GM21619 (cell line): ENCODE measurements around the gene AKR1C3.
"Not testable (repeated sequence)": the region's sequence is repeated elsewhere in the genome, so short reads cannot be mapped to it uniquely, and the experiment has no call there.

ENCODE experiments used
- ATAC-seq: cut with Tn5 transposase; IDR thresholded peaks from one replicate; pipeline ENCODE4 v1.9.1; 2021; ENCODE audit not compliant: unreplicated experiment

Gene AKR1C3

DNA sequence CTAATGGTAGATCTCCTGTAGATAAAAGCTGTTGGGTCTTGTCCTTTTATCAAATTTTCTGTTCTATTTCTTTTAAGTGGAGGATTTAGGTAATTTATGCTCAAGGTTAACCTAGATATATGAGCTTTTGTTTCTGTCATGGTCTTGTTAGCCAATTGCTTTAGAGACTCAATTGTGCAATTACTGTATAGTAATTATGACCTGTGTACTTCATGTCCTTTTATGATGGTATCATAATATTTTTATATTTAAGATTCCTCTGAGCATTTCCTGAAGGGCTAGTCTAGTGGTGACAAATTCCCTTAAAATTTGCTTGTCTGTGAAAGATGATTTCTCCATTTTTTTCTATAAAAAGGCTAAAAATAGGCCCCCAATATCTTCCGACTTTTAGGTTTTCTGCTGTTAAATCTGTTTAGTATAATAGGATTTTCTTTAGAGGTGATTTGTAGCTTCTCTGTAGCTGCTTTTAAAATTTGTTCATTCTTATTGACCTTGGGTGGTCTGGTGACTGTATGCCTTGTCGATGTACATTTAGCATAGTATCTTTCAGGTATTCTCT lies 5.4 kb upstream of the AKR1C3 start:
- no peak for ATAC-seq

DNA sequence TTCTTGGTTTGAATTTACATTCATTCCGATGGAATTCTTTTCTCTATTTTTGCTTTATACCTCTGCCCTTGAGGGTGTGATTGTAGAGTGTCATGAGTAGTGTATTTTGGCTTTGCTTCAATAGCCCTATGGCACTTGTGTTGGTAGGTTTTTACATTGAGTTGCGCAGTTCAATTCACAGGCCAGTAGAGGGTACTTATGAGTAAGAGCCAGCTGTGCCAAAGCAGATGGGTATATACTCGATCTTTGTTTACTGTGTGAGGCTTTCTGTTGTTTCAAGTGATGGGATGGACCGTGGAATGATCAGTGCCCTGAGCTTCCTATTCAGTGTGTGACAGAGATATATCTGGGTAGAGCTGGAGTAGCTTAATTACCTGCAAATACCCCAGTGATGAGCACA lies 4.3 kb upstream of the AKR1C3 start:
- ATAC-seq: no peak

DNA sequence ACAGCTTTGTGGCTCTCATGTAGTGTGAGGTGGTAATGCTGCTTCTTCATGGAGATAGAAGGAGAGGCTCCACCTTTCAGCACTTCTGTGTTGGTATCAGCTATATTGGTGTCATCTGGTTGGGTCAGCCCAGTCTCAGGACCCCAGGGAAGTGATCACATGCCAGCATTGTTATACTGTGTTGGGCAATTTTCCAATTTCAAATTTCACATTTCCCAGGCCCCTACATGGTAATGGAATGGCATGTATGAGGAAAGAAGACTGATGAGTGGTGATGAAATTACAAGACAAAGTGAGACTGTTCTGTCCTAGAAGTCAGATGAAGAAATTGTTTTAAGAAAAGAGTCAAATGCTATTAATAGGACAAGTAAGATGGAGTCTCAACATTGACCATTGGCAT lies 3.7 kb upstream of the AKR1C3 start:
- ATAC-seq: no peak

DNA sequence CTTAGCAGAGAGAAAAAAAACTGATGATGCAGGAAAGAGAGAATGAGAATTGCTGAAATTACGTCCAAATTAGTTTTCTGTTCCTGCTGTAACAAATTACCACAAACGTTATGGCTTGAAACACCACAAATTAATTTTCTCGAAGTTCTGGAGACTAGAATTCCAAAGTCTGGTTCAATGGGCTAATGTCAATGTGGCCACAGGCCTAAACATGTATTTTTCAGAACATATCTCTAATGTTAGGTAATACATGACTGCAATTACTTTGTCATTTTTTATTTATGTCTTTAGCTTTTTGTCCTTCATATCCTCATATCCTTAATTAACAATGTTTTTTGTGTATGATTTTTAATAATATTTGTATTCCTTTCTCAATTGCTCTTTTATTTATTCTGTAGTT lies 3.0 kb upstream of the AKR1C3 start:
- no peak for ATAC-seq

DNA sequence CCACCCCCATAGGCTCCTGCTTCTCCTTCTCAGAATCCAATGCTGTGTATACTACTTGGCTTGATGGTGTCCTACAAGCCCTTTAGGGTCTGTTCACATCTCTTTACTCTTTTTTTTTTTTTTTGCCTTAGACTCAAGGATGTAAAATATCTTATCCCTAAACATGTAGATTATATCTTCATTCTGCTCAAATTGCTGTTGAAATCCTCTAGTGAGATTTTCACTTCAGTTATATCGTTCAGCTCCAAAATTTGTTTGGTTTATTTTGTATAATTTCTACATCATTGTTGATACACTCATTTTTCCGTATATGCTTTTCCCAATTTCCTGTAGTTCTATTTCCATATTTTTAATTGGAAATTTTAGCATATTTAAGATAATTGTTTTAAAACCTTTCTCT lies 1.8 kb upstream of the AKR1C3 start:
- no peak for ATAC-seq

DNA sequence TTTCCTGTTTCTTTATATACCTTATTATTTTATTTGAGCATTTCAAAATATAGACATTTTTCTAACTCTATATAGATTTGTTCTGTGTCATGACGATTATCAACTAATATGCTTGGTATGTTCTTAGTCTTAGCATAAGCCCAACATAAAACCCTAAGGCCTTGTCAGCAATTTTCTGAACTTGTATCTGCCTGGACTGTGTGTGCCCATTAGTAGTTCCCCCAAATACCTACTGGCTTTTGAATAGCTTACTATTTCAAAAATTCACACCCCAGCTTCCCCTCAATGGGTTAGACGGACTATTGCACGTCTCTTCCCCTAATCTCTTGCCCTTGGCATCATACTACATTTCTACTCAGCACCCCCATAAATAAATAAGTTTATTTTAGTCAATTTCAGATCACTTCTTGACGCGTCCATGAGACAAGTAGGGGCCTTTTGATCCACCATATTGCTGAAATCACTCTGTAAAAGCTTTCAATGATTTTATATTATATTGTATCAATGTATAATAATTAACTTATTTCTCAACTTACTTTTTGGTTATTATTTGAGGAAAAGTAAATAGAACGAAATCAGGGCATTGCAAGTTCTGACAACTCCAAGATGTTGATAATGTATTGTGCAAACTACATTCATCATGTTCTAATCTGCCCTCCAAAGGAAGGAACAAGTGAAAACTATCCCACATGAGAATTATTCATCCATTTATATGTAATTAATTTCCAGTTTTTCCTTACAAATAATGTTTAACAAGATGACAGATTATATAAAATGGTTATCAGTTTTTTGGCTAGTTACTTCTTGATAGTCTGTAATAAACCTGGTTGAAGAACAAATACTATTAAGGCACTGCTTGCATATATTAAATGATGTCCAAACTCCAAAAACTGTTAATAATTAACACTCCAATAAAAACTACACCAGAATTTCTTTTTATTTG lies 1.1 kb upstream of the AKR1C3 start:
- ATAC-seq: no peak

DNA sequence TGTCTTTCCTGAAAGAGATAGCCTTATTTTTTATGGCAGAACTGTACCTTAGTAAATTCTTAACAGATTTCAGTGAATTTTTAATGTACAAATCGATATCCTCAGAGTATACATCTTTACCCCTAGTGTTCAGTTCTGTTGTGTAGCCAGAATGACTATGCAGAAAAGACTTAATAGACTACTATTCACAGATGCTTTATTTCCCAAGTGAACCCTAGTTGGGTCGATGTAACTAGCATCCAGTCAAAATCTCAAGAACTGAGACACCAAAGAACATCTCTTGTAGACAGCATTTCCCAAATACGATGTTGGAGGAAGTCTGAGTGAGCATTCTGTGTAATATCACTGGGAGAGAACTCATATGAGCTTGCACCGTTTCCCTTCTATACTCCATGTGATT lies 1.5 kb downstream of the AKR1C3 start:
- ATAC-seq: no peak

DNA sequence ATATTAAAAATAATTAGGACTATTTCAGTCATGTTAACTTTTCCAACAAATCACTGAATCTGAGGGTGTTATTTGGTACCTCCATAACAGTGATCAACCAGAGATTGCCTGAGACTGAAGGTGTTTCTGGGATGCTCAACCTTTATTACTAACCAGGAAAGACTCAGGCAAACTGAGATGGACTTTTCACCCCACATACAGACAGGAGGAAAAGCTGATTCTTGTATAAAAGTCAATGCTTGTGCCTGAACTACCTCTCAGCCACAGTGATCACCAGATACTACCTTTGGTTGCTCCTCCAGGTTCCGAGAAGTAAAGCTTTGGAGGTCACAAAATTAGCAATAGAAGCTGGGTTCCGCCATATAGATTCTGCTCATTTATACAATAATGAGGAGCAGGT lies 1.9 kb downstream of the AKR1C3 start:
- ATAC-seq: no peak

DNA sequence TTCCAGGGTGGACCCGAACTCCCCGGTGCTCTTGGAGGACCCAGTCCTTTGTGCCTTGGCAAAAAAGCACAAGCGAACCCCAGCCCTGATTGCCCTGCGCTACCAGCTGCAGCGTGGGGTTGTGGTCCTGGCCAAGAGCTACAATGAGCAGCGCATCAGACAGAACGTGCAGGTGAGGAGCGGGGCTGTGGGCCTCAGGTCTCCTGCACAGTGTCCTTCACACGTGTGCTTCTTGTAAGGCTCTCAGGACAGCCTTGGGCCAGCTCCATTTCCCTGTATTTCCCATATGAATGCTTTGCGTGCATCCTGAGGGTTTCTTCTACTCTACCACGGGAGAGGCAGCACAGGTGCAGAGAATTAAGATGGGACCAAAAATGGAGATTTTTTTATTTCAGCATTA lies 8.3 kb downstream of the AKR1C3 start:
- ATAC-seq: not testable (repeated sequence)

DNA sequence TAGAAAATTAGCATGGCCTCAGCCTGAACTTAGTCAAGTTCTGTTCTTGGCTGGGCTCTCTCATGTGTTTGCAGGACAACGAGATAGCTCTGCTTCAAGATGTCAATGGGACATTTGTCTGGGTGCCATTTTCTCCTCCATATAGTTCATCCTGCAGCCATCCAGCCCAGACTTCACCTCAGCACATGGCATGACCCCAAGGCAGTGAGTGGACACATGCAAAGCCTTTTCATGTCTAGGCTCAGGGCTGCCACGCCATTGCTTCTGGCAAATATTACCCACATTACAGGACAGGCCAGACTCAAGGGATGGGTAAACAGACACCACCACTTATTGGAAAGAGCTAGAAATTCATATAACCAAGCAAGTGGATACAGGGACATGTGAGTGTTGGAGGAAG lies 9.3 kb downstream of the AKR1C3 start:
- no peak for ATAC-seq

DNA sequence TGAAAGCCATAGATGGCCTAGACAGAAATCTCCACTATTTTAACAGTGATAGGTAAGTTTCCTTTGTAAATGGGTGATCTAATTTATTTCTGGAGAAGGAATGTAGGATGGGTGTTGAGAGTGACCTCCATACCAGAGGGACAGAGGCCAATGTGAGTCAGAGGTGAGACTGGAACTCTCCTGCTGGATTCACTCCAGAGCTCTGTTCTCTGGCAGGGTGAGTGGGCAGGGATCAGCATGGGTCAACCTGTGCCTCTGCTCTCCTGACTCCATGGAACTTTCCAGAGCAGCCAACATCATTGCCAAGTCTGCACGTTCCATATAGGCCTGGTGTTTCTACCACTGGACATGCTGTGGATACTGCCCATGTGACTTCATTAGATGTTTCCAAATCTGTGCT lies 11.4 kb downstream of the AKR1C3 start:
- ATAC-seq: no peak

DNA sequence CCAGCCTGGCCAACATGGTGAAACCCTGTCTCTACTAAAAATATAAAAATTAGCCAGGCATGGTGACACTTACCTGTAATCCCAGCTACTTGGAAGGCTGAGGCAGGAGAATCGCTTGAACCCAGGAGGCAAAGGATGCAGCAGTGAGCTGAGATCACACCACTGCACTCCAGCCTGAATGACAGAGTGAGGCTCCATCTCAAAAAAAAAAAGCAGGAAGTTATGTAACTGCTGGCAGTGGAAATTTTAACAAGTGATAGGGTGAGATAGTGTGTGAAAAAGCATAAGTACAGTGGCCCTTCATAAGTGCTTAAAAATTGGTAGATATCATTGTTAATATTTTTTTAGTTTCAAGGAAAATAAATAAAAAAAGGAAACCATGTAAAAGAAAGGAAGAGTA lies 12.3 kb downstream of the AKR1C3 start:
- no peak for ATAC-seq

DNA sequence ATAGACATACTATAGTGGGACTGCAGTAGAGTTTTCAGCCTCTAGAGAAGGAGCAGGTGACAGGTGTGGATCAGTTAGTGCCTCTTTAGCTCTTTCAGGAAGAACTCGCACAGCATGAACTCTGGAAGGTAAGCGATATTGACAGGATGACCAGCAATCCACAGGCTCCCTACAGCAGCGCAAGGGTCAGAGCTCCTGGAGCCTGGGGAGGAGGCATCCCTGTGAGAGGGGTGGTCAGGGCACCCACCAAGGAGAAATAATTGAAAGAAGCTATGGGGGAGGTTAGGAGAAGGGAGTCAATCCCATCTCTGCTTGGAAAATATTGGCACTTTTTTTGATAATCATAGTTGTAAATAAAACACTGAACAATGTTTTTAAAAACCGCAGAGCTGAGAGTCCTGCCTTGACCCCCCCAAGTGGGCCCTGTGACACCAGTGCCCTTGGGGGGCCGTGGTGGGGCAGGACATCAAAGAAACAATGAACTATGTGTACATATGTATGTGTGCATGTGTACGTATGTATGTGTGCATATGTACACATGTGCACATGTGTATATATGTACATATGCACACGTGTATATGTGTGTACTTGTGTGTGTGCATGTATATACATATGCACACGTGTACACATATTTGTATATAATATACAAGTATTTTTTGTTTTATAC lies 13.8 kb downstream of the AKR1C3 start:
- ATAC-seq: no peak

DNA sequence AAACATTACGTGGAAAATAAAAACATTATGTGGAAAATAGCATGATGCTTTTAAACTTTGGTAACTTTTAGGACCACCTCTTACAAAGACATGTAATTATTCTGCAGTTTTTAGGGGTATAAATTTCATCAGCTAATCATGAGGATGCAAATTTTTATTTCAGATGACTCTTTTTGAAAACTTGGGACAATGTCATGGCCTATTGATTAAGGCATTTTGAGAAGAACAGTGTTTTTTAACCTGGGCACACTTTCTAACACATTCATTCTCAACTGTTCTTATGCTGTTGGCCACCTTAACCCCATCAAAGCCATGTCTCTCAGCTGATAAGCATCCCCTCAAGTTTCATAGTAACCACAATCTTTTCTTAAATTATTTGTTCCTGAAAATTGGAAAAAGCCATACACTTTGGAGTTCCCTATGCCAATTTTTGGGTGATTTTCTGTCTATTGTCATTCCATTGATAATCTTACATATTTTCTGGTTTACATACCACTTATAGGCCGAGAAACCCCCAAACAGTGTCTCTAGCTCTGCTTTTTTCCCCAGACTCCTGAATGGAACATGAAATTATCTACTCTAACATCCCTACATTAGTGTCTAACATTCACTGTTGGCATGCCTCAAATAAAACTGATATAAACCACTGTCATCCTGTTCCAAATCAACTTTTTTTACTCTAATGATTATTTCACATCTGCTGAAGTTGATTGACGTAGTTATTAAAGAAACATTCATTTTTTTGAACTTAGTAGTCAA lies 14.6 kb downstream of the AKR1C3 start:
- ATAC-seq: no peak

DNA sequence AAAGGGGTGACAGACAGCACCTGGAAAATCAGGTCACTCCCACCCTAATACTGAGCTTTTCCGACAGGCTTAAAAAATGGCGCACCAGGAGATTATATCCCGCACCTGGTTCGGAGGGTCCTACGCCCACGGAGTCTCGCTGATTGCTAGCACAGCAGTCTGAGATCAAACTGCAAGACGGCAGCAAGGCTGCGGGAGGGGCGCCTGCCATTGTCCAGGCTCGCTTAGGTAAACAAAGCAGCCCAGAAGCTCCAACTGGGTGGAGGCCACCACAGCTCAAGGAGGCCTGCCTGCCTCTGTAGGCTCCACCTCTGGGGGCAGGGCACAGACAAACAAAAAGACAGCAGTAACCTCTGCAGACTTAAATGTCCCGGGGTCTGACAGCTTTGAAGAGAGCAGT lies 15.6 kb downstream of the AKR1C3 start:
- not testable (repeated sequence) for ATAC-seq

DNA sequence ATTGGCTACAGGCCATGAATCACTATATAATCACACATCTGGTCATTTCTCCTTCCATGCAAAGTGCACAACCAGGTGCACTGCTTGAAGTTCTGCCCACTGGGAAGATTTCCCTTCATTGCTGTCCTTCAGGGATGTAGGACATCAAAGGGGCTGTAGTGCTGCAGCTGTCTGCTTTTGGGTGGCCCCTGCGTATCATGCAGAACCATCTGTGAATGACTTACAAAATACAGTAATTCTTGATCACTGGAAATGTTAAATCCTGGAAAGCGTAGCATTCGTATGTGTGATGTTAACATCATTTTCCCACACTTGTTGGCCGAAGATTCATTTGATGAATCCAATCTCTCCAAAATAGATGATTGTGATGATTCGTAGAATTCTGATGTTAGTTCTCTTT lies 22.4 kb downstream of the AKR1C3 start:
- no peak for ATAC-seq

DNA sequence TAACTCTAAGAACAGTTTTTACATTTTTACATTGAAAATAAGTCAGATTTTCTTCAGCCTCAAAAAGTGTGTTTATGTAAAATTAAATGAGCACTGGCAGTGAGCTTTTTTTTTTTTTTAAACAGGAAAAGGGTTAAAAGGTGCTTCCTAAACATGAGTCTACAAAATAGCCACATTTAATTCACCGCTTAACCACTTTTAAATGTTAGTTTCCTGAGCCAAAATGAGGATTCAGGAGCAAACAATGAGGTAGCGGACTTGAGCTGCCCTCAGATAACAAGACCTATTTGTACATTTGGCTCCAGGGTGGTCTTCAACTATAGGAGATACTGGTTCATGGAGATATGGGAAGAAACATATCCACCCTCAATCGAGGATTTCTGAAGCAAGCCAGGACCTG lies 22.8 kb downstream of the AKR1C3 start:
- no peak for ATAC-seq

DNA sequence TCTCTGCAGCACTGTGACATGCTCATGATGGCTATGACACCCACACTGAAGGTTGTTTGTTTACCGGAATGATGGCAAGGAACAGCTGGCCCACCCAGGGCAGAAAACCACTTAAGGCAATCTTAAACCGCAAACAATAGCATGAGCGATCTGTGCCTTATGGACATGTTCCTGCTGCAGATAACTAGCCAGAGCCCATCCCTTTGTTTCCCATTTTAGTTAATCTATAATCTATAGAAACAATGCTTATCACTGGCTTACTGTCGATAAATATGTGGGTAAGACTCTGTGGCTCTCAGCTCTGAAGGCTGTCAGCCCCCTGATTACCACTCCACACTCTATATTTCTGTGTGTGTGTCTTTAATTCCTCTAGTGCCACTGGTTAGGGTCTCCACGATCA lies 25.8 kb downstream of the AKR1C3 start:
- not testable (repeated sequence) for ATAC-seq

DNA sequence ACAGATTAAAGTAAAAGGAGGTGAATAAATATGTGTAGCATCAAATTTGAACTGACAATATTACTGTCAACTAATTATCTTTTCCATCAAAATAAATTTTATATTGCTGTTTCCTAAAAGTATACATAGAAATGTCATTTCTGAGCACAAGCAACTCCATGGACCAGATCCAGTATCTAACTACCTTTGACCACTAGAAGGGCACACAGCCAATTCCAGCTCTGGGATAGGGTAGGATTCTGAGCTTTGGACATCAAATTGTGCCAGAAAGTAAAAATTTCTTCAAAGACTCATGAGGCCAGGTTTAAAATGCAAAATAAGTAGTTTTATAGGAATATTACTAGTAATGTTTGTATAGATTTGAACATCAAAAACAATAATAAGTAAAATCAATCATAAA lies 29.7 kb downstream of the AKR1C3 start:
- ATAC-seq: no peak

DNA sequence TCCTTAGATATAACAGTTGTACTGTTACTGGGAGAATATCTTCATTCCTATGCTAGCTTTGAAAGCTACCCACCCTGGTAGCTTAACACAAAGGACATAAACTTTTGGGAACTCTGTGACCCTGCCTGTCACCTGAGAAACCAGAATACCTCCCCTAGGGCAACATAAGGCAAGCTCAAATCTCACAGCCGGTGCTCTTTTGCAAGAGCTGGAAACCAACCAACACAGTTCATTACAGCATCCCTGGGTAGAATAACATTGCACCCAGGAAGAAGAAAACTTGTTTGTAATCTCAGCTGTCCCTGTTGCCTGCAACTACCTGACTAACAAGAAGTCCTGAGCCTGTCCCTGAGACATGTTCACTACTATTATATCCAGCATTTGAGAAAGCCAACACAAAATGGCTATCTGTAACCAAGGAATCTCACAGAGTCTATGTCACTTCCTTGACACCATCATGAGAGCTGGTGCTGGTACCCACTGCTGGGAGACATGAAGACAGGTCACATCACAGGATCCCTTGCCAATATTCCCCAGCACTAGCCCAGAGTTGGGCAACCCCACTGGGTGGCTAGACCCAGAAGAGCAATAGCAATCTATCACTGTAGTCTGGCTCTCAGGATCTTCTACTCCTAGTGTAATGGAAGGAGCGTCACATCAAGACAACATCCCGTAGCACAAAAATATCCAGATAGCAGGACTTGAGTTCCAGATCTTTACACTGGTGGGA lies 31.3 kb downstream of the AKR1C3 start:
- ATAC-seq: no peak

DNA sequence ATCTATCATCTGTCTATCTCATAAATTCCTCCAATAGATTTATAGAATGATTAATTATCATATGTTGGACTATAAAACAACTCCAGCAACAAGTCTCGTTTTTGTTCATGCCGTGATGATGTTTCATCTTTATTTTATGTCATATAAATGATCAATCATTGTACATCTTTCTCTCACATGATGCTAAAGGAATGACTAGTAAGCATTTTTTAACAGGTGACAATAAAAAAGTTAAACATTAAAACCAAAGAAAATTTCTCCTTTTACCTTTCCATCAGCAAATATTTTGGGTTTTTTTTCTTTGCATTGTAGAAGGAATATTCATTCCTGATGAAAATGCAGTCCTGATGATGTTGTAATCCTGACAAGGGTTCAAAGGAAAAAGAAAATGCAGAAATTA lies 41.4 kb downstream of the AKR1C3 start:
- no peak for ATAC-seq
